HG03280 (cell line): ENCODE results near the gene CILP.

Experiments
- ATAC-seq: cut with Tn5 transposase; IDR thresholded peaks from one replicate; pipeline ENCODE4 v1.9.1; 2021; ENCODE audit warnings: mild to moderate bottlenecking, moderate library complexity; ENCODE audit not compliant: unreplicated experiment

Gene CILP

DNA sequence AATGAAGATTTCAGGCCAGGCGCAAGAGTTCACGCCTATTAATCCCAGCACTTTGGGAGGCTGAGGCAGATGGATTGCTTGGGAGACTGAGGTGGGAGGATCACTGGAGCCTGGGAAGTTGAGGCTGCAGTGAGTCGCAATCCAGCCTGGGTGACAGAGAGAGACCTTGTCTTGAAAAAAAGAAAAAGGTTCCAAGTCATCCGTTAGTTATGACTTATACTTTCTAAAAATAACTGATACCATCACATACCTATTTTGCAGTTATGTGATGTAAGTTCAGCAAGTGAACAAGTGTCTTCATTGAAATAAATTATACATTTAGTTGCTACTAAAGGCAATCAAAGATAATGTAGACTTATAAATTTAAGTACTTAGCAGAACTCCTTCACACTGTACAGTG, 48.2 kb downstream of the CILP start:
- no peak for ATAC-seq

DNA sequence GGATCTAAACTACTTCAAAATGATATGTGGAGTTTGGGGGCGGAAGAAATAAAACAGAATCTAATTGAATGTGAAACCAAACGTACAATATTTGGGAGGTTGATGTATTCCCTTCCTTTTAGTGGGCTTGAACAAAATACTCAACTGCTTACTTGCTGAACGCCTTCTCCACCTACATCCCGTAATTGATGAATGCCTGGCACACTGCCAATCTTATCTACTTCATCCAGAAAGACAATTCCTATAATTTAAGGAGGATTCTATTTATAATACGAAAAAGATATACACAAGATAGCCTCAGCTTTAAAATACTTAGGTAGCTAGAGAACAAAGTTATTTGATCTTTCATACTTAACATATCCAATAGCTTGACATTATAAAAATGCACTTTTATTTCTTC, 54.6 kb downstream of the CILP start:
- no peak for ATAC-seq

DNA sequence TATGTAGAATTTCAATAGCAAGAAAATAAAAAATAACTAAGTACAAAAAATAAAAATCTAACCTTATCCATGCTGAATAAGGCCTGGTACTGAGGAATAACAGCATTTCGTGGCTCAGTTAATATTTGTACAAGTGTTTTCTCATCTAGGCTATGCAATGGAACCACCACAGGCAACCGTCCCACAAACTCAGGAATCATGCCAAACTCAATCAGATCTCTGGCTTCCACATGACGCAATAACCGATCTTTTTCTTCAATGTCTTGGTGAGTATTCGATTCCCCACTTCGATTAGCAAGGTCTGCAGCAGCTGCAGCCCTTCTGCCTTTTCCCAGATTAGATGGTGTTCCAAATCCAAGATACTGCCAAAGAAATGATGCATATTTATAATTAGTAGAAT, 56.6 kb downstream of the CILP start:
- no peak for ATAC-seq

DNA sequence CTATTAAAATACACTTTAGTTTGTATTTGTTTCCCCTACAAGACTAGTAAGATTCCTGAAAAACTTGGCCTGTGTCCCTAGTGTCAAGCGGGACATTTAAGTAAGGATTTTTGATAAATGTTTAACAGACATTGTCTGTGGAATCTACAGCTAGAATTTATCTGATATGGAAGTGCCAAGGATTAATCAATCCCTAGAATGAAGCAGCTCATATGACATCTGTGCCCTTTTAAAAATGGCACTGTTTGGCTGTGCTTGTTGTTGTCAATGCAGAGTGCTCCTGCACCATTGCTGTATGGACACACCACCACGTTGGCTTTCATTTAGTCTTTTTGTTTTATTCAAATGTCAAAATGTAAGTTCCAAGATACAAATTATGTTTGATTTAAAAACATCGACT, 63.4 kb downstream of the CILP start:
- no peak for ATAC-seq

DNA sequence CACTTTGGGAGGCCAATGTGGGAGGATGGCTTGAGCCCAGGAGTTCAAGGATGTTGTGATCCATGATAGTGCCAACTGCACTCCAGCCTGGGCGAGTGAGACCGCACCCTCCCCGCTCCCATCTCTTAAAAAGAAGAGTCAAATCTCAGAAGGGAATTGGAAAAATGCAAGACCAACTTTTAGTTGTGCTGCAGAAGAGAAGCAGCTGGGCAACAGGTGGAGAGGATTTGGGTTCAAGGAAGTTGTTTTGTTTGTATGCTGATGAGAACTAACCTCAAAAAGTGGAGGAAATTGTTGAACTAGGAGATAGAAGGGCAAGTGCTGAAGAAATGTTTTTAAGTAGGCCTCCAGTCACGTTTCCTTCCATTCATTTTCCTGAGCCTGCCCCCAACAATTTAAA, 64.8 kb downstream of the CILP start:
- ATAC-seq: no peak
